K562 (cell line): ENCODE data around the gene TMEM184A. TPM values are rescaled to one million over a fixed set of nuclear protein-coding genes. Genes with fewer than 3 reads are reported as not detected.

ENCODE experiments used
- HOMEZ ChIP-seq: fragments of 250-450 bp; sonication (Bioruptor Pico); IDR thresholded peaks from 2 replicates; pipeline ENCODE4 v1.4.0; 2020; ENCODE audit warnings: mild to moderate bottlenecking, moderate library complexity
- IFI16 ChIP-seq: fragments of 250-450 bp; sonication (Bioruptor Pico); IDR thresholded peaks from 2 replicates; pipeline ENCODE4 v2.1.2; 2022; ENCODE audit warnings: mild to moderate bottlenecking, inconsistent platforms
- ILK ChIP-seq: fragments of 450-650 bp; IDR thresholded peaks from 2 replicates; pipeline ENCODE4 v1.6.1; 2016; ENCODE audit warnings: missing genetic modification characterization, low read depth, mild to moderate bottlenecking, missing compliant biosample characterization, moderate library complexity, borderline replicate concordance
- MGA ChIP-seq: fragments of 450-650 bp; IDR thresholded peaks from 2 replicates; pipeline ENCODE4 v1.6.1; 2016; ENCODE audit warnings: mild to moderate bottlenecking, moderate library complexity
- MTA3 ChIP-seq: fragments of 450-650 bp; formaldehyde crosslinking; IDR thresholded peaks from 2 replicates; pipeline ENCODE4 v1.6.1; 2017; ENCODE audit warnings: mild to moderate bottlenecking, borderline replicate concordance
- NR2C2 ChIP-seq, 2 experiments: fragments of 200-800 bp in 1 of 2; sonication (Bioruptor generic) in 1 of 2; sonication (generic) in 1 of 2; formaldehyde crosslinking in 1 of 2; IDR thresholded peaks; 2 replicates each; pipeline versions ENCODE4 v1.6.1 to v1.8.0; 2016 to 2022; ENCODE audit warnings: mild to moderate bottlenecking in 1 of 2, missing compliant biosample characterization in 1 of 2, missing genetic modification characterization in 1 of 2, missing genetic modification reagents in 1 of 2
- PREB ChIP-seq: sonication (generic); formaldehyde crosslinking; IDR thresholded peaks from 2 replicates; pipeline ENCODE4 v1.8.1; 2023; ENCODE audit warnings: mild to moderate bottlenecking, missing genetic modification reagents
- RBFOX2 ChIP-seq: fragments of 200-400 bp; formaldehyde crosslinking; IDR thresholded peaks from 2 replicates; pipeline ENCODE4 v1.6.1; 2017; ENCODE audit warnings: low read depth, mild to moderate bottlenecking, low read length, moderate library complexity
- ZEB2 ChIP-seq: fragments of 450-650 bp; IDR thresholded peaks from 2 replicates; pipeline ENCODE4 v1.6.1; 2016
- ZNF121 ChIP-seq: sonication (generic); formaldehyde crosslinking; conservative IDR thresholded peaks from 2 replicates; pipeline ENCODE4 v1.8.0; 2022; ENCODE audit warnings: missing genetic modification reagents
- polyA plus RNA-seq, 8 experiments: library from polyadenylated mRNA; depleted of rRNA in 4 of 8; stranded (reverse) in 5 of 8; unstranded in 3 of 8; fragments of >200 nt; fragmentation: Nextera tagmentation in 2 of 8; fragmentation: Illumina TruSeq in 1 of 8; extraction: Ambion mirVana in 2 of 8; extraction: Trizol in 1 of 8; gene quantifications; 2 replicates each; pipeline versions ENCODE4 v1.2.1 to v1.2.3, GENCODE V29; 2011 to 2014; ENCODE audit warnings: inconsistent platforms in 1 of 8, missing spikeins in 1 of 8
- total RNA-seq, 7 experiments: library from RNA; depleted of rRNA in 6 of 7; stranded (reverse); fragments of >200 nt in 6 of 7; fragmentation: Illumina TruSeq in 2 of 7; extraction: Trizol in 2 of 7; gene quantifications; 2 replicates each; pipeline versions ENCODE4 v1.2.1 to v1.2.3, GENCODE V29; 2011 to 2021; ENCODE audit warnings: low replicate concordance in 1 of 7
- TF ChIP-seq, protein P1 (sequence below): fragments of 200-800 bp; sonication (Bioruptor generic); IDR thresholded peaks from 2 replicates; pipeline ENCODE4 v1.6.1; 2017; ENCODE audit warnings: missing genetic modification characterization, missing compliant biosample characterization

TMEM184A gene
- total and polyA plus RNA-seq, 9 of the 15 experiments (the other 6 are each of a cell fraction or from before 2014, with no cell fraction given): 0.10 to 0.18 (median 0.11) TPM; not detected in 6

DNA sequence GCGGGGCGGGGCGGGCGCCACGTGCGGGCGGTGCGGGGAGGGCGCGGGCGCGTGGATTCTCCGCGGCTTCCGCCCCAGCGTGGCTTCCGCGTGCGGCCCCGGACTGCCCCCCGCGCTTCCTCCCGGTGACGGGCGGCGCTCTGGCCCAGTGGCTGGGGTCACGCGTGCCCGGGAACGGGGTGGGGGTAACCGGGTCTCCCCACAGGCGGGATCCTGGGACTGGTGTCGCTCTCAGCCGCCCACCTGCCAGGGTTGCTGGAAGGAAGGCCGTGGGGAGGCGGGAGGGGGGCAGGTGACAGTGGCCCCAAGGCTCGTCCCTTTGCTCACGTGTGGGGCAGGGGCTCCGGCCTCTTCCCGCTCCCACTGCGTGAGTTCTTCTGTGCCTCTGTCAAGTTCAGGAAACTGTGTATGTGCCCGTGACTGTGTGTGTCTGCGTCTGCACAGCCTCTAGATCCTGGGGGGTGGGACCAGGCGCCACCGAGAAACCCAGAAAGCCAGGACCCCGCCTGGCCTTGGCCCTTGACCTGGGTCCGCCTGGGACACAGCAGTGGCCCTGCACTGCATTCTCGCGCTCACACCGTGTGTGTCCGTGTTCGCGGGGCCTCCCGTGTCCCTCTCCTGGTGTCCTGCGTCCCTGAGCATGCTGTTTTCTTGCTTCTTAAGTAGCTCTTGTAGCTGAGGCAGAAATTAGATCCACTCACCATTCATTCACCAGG, 24.6 kb downstream of the TMEM184A start (continued):
- peak; percentile 61 for TF ChIP-seq MGA
- no peak for TF ChIP-seq ILK (tag)
- no peak for TF ChIP-seq HOMEZ (CRISPR knock-in tag)
- TF ChIP-seq ZEB2: no peak
- peak; percentile 73 for TF ChIP-seq RBFOX2
- TF ChIP-seq, protein P1, sequence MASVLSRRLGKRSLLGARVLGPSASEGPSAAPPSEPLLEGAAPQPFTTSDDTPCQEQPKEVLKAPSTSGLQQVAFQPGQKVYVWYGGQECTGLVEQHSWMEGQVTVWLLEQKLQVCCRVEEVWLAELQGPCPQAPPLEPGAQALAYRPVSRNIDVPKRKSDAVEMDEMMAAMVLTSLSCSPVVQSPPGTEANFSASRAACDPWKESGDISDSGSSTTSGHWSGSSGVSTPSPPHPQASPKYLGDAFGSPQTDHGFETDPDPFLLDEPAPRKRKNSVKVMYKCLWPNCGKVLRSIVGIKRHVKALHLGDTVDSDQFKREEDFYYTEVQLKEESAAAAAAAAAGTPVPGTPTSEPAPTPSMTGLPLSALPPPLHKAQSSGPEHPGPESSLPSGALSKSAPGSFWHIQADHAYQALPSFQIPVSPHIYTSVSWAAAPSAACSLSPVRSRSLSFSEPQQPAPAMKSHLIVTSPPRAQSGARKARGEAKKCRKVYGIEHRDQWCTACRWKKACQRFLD (CRISPR knock-in tag): no peak
- TF ChIP-seq MTA3: no peak
- TF ChIP-seq NR2C2 (CRISPR knock-in tag; IDR thresholded peaks at IDR 0.05): 0 out of 2 replicates have a peak, but pooled peaks have one; percentile 30
- TF ChIP-seq NR2C2 (tag; IDR thresholded peaks at IDR 0.05): no peak
- TF ChIP-seq IFI16 (CRISPR knock-in tag): no peak
- no peak for TF ChIP-seq PREB (CRISPR knock-in tag)
- no peak for TF ChIP-seq ZNF121
